Ovary (tissue), 9 donors: ENCODE measurements around the gene DBI. TPM values are rescaled to one million over a fixed set of nuclear protein-coding genes. Genes with fewer than 3 reads are reported as not detected.
A peak's percentile ranks its signal among the peaks of the same experiment; 100 is the strongest.
"Not testable (repeated sequence)": the region's sequence is repeated elsewhere in the genome, so short reads cannot be mapped to it uniquely, and the experiment has no call there.

Experiments used
- DNase-seq, 5 donors: peaks; one replicate each; pipeline ENCODE4 v3.0.0-alpha.2; 2019 to 2020
- H3K27ac ChIP-seq, 2 donors: fragments of 200-600 bp; one replicate each; pipeline versions ENCODE4 v1.5.1 to v1.8.0; 2019 to 2022
- H3K27me3 ChIP-seq: fragments of 200-600 bp; one replicate; pipeline ENCODE4 v1.8.0; 2022
- H3K36me3 ChIP-seq: fragments of 200-600 bp; sonication (generic); one replicate; pipeline ENCODE4 v1.5.1; 2019
- H3K4me1 ChIP-seq: one replicate; pipeline ENCODE4 v1.8.1; 2013; ENCODE audit warnings: mild to moderate bottlenecking, moderate library complexity; ENCODE audit not compliant: insufficient read depth
- H3K4me3 ChIP-seq: fragments of 200-600 bp; sonication (generic); one replicate; pipeline ENCODE4 v1.5.1; 2017
- H3K9me3 ChIP-seq, 2 donors: fragments of 200-600 bp in 1 of 2; sonication (generic) in 1 of 2; one replicate each; pipeline versions ENCODE4 v1.5.1 to v1.8.1; 2013 to 2019; ENCODE audit warnings: mild to moderate bottlenecking in 1 of 2, moderate library complexity in 1 of 2
- CTCF ChIP-seq, 3 donors: fragments of 450-650 bp in 2 of 3; fragments of 200-600 bp in 1 of 3; IDR thresholded peaks; one replicate each; pipeline versions ENCODE4 v1.5.1 to v1.8.0; 2016 to 2022; ENCODE audit warnings: antibody characterized with exemption in 3 of 3, mild to moderate bottlenecking in 1 of 3
- EP300 ChIP-seq: sonication (generic); formaldehyde crosslinking; IDR thresholded peaks from one replicate; pipeline ENCODE4 v1.6.1; 2017; ENCODE audit warnings: antibody characterized with exemption
- POLR2A ChIP-seq: fragments of 450-650 bp; IDR thresholded peaks from one replicate; pipeline ENCODE4 v1.6.1; 2017; ENCODE audit warnings: antibody characterized with exemption, mild to moderate bottlenecking, moderate library complexity
- WGBS, 3 donors: extraction: QIAGEN DNeasy Blood & Tissue Kit in 1 of 3; methylation state at CpG; one replicate each; pipeline versions ENCODE4 v1.1.5 to v1.1.7; 2013 to 2017; 5-methylcytosine and 5-hydroxymethylcytosine counted together
- intact Hi-C, 4 donors: fragments of 100-400 bp; cut with DNase I; formaldehyde crosslinking; loops; one replicate each; pipeline versions ENCODE4 v1.11.0 to v1.15.1; 2022 to 2023
- polyA plus RNA-seq, 2 donors: library from polyadenylated mRNA; stranded (reverse); fragments of 200-250 nt in 1 of 2; fragments of 350-450 nt in 1 of 2; fragmentation: Illumina TruSeq in 1 of 2; extraction: RNeasy Lipid Tissue Mini Kit (QIAGEN cat#74804) in 1 of 2; gene quantifications; one replicate each; pipeline ENCODE4 v1.2.3, GENCODE V29; 2013 to 2014
- total RNA-seq, 7 donors: library from RNA; depleted of rRNA in 2 of 7; stranded (reverse); fragments of >200 nt in 2 of 7; fragmentation: NEBNext Ultra II Directional in 3 of 7; extraction: Animal tissue kit (Norgen Biotek cat#: 25700) in 3 of 7; gene quantifications; one replicate each; pipeline versions ENCODE4 v1.1.0 to v1.2.4, GENCODE V29; 2016 to 2023
- donor health status: DM: no; HTN: no; CAD: no; lungs with moderate emphysema.
- donor health status: DM: no; HTN: no; CAD: no.
- donor health status: Bipolar disorder and iron deficiency.
- donor health status: DM: yes; HTN: yes; CAD: no.
- donor health status: DM: no; HTN: no; CAD: no.
- donor health status: DM: yes; HTN: yes; CAD: no.

The DBI gene
- total and polyA plus RNA-seq, 9 donors: 35.5 to 243 (median 49.8) TPM

GRCh38 chr2:119367472-119368099 is 809 bp downstream of the DBI start:
- Histone ChIP-seq H3K9me3 (no peaks in the 10 kb centered on the region), H3K27ac (peak overlapping the region; percentile 24 to 27), H3K4me1 (peaks cover 10% of the 10 kb centered on the region), H3K4me3 (peak overlapping the region; percentile 76), H3K27me3 (no peaks in the 10 kb centered on the region), H3K36me3 (no peaks in the 10 kb centered on the region)
- 8 to 9% (median 8%) methylated on average over 30 to 32 of the region's 32 CpGs for WGBS, 3 donors
- TF ChIP-seq CTCF (IDR thresholded peaks at IDR 0.05) (no peak), EP300 (no peak), POLR2A (no peak)
- intact Hi-C loops: loop anchor here in 1 of 4 donors (10.0 kb wide), 1 partner anchor 647 kb away; the partner anchor contains the start of gene EPB41L5
- peak in 2 of 5 donors; percentile 40 to 57 for DNase-seq

- H3K27ac ChIP-seq: no peak overlapping the region
- no peak for DNase-seq
- no peaks in the 10 kb centered on the region for H3K9me3 ChIP-seq
- TF ChIP-seq CTCF (IDR thresholded peaks at IDR 0.05) (no peak), POLR2A (no peak), EP300 (no peak)
- no peaks in the 10 kb centered on the region for H3K36me3 ChIP-seq
- H3K27me3 ChIP-seq: no peaks in the 10 kb centered on the region
- WGBS, 3 donors: 95 to 98% (median 96%) methylated on average over 6 of the region's 6 CpGs
- H3K4me3 ChIP-seq: no peak overlapping the region
- peaks cover 10% of the 10 kb centered on the region for H3K4me1 ChIP-seq
- intact Hi-C loops: loop anchor here in 1 of 4 donors (10.0 kb wide), 1 partner anchor 645 kb away; the partner anchor contains the start of gene EPB41L5
Observed at GRCh38 chr2:119369845-119370244, 3.1 kb downstream of the DBI start.

GRCh38 chr2:119371111-119371510 is 4.3 kb downstream of the DBI start:
- H3K4me1 ChIP-seq: peaks cover 7% of the 10 kb centered on the region
- no peaks in the 10 kb centered on the region for H3K36me3 ChIP-seq
- no peak overlapping the region for H3K4me3 ChIP-seq
- intact Hi-C loops: no loop called here
- H3K27me3 ChIP-seq: no peaks in the 10 kb centered on the region
- no peak for TF ChIP-seq EP300
- no peak for TF ChIP-seq POLR2A
- TF ChIP-seq CTCF (IDR thresholded peaks at IDR 0.05): no peak
- no peak for DNase-seq
- WGBS, 3 donors: 91 to 96% (median 93%) methylated on average over 6 of the region's 6 CpGs
- H3K27ac ChIP-seq: no peak overlapping the region
- H3K9me3 ChIP-seq: no peaks in the 10 kb centered on the region

GRCh38 chr2:119372778-119373568 is 6.2 kb downstream of the DBI start:
- Histone ChIP-seq H3K4me1 (no peaks in the 10 kb centered on the region), H3K36me3 (no peaks in the 10 kb centered on the region), H3K27ac (no peak overlapping the region), H3K9me3 (no peaks in the 10 kb centered on the region), H3K4me3 (no peak overlapping the region), H3K27me3 (no peaks in the 10 kb centered on the region)
- intact Hi-C loops: no loop called here
- no peak for DNase-seq
- WGBS, 3 donors: 86 to 97% (median 95%) methylated on average over 7 of the region's 7 CpGs
- TF ChIP-seq POLR2A (no peak), EP300 (no peak), CTCF (IDR thresholded peaks at IDR 0.05) (no peak)

GRCh38 chr2:119373907-119374745 is 7.3 kb downstream of the DBI start:
- DNase-seq, H3K9me3 ChIP-seq, H3K27ac ChIP-seq, intact Hi-C loops, H3K4me1 ChIP-seq, H3K4me3 ChIP-seq, H3K27me3 ChIP-seq, H3K36me3 ChIP-seq: not testable (repeated sequence)
- 94 to 95% (median 95%) methylated on average over 5 of the region's 5 CpGs for WGBS, 3 donors

- H3K4me1 ChIP-seq, H3K27ac ChIP-seq, intact Hi-C loops, H3K4me3 ChIP-seq, DNase-seq, H3K27me3 ChIP-seq, H3K36me3 ChIP-seq, H3K9me3 ChIP-seq: not testable (repeated sequence)
- WGBS, 3 donors: 83 to 88% (median 84%) methylated on average over 6 of the region's 6 CpGs
Observed at GRCh38 chr2:119376406-119376805, 9.6 kb downstream of the DBI start.
